PC-9 (cell line): Measurements from ENCODE around the gene RET. TPM values are rescaled to one million over a fixed set of nuclear protein-coding genes. Genes with fewer than 3 reads are reported as not detected.

Experiments used
- BruUV-seq: library from RNA; stranded (reverse); fragments of 400-500 nt; replicated peaks from 2 replicates; lab custom pipeline; 2021; lab: Mats Ljungman, UMichigan
- CTCF ChIA-PET: fragments of 300-600 bp; sonication (Branson Sonifier 250); formaldehyde crosslinking; loops from one replicate; lab custom pipeline; 2022; ENCODE audit warnings: antibody characterized with exemption; lab: Charles Lee
- POLR2A ChIA-PET: fragments of 300-600 bp; sonication (Branson Sonifier 250); formaldehyde crosslinking; loops from one replicate; lab custom pipeline; 2022; ENCODE audit warnings: antibody characterized with exemption; ENCODE audit not compliant: unreplicated experiment; lab: Charles Lee
- DNase-seq, 2 experiments: peaks; one replicate each; pipeline versions ENCODE4 v3.0.0 to v3.0.0-alpha.2; 2015 to 2022; ENCODE audit warnings: mixed read lengths in 1 of 2
- H2AFZ ChIP-seq: fragments of 200-600 bp; sonication (generic); 2 replicates; pipeline ENCODE4 v1.8.1; 2017; ENCODE audit warnings: antibody characterized with exemption
- H3F3A ChIP-seq: fragments of 200-600 bp; sonication (generic); 2 replicates; pipeline ENCODE4 v1.8.1; 2017; ENCODE audit warnings: antibody characterized with exemption, mild to moderate bottlenecking, low read depth; ENCODE audit not compliant: insufficient read depth
- H3K27ac ChIP-seq: fragments of 200-600 bp; sonication (generic); 2 replicates; pipeline ENCODE4 v1.6.1; 2016; ENCODE audit warnings: mixed run types
- H3K27me3 ChIP-seq: fragments of 200-600 bp; sonication (generic); 2 replicates; pipeline ENCODE4 v1.6.1; 2016; ENCODE audit warnings: low read depth, mixed run types; ENCODE audit not compliant: insufficient read depth
- H3K36me3 ChIP-seq: fragments of 200-600 bp; sonication (generic); 2 replicates; pipeline ENCODE4 v1.6.1; 2016; ENCODE audit warnings: low read depth, mixed run types
- H3K4me1 ChIP-seq: fragments of 200-600 bp; sonication (generic); replicated peaks from 2 replicates; pipeline ENCODE4 v1.6.1; 2016; ENCODE audit warnings: mixed run types; ENCODE audit not compliant: insufficient read depth
- H3K4me2 ChIP-seq: fragments of 200-600 bp; sonication (generic); 2 replicates; pipeline ENCODE4 v1.6.1; 2017; ENCODE audit warnings: mixed run types
- H3K4me3 ChIP-seq: fragments of 200-600 bp; sonication (generic); 2 replicates; pipeline ENCODE4 v1.6.1; 2016; ENCODE audit warnings: mixed run types
- H3K79me2 ChIP-seq: fragments of 200-600 bp; sonication (generic); 2 replicates; pipeline ENCODE4 v1.6.1; 2017; ENCODE audit warnings: low read depth, mixed run types
- H3K9me2 ChIP-seq: fragments of 200-600 bp; sonication (generic); 2 replicates; pipeline ENCODE4 v1.8.1; 2017; ENCODE audit warnings: mild to moderate bottlenecking; ENCODE audit not compliant: insufficient read depth
- H3K9me3 ChIP-seq: fragments of 200-600 bp; sonication (generic); 2 replicates; pipeline ENCODE4 v1.8.1; 2016; ENCODE audit warnings: low read depth; ENCODE audit not compliant: insufficient read depth
- H4K20me1 ChIP-seq: fragments of 200-600 bp; sonication (generic); 2 replicates; pipeline ENCODE4 v1.8.1; 2017; ENCODE audit not compliant: insufficient read depth
- EZH2 ChIP-seq: fragments of 200-600 bp; sonication (generic); IDR thresholded peaks from 2 replicates; pipeline ENCODE4 v1.8.0; 2017; ENCODE audit warnings: antibody characterized with exemption, low read depth
- intact Hi-C: fragments of 100-400 bp; cut with micrococcal nuclease; formaldehyde crosslinking; loops from one replicate; pipeline ENCODE4 v1.10.0; 2022; ENCODE audit not compliant: unreplicated experiment
- total RNA-seq: library from RNA; stranded (reverse); gene quantifications from 2 replicates; pipeline ENCODE4 v1.2.3, GENCODE V29; 2021
- TF ChIP-seq, protein P1 (sequence below): fragments of 200-600 bp; sonication (generic); conservative IDR thresholded peaks from 2 replicates; pipeline ENCODE4 v1.6.1; 2017; ENCODE audit warnings: mixed run types, antibody characterized with exemption, mild to moderate bottlenecking, moderate library complexity

The RET gene
- total RNA-seq, 1 experiment from 2014 or later: not detected

DNA sequence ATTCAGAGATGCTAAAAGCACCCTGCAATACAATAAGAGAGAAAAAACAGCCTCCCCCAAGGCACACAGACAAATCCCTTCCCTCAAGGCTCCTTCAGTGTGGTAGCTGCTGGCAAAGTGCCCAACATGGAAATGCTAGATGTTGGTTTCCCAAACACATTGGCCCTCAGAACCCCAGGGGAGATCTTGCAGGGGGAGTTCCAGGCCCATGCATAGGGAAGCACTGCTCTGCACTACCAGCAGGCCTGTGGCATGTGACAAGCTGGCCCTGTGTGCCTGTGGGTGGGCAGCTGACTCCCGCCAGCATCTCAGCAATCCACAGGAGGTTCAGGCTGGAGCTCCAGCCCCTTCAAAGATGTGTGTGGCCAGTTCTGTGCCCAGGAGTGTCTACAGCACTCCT is 44.6 kb downstream of the RET start:
- H3K4me2 ChIP-seq: no peak overlapping the region
- no peaks in the 10 kb centered on the region for H3F3A ChIP-seq
- no peak overlapping the region for H3K4me3 ChIP-seq
- CTCF ChIA-PET: interaction anchor here (0.6 kb wide), 1 partner anchor 148 kb away, joined by 3 read pairs; no protein-coding TSS in a partner anchor
- H3K9me2 ChIP-seq: no peaks in the 10 kb centered on the region
- no peaks in the 10 kb centered on the region for H3K79me2 ChIP-seq
- POLR2A ChIA-PET: no interaction called here
- H4K20me1 ChIP-seq: no peaks in the 10 kb centered on the region
- no peak overlapping the region for H2AFZ ChIP-seq
- H3K4me1 ChIP-seq: no peaks in the 10 kb centered on the region
- H3K27ac ChIP-seq: no peak overlapping the region
- peaks cover 23% of the 10 kb centered on the region for H3K27me3 ChIP-seq
- DNase-seq: no peak
- TF ChIP-seq, protein P1, sequence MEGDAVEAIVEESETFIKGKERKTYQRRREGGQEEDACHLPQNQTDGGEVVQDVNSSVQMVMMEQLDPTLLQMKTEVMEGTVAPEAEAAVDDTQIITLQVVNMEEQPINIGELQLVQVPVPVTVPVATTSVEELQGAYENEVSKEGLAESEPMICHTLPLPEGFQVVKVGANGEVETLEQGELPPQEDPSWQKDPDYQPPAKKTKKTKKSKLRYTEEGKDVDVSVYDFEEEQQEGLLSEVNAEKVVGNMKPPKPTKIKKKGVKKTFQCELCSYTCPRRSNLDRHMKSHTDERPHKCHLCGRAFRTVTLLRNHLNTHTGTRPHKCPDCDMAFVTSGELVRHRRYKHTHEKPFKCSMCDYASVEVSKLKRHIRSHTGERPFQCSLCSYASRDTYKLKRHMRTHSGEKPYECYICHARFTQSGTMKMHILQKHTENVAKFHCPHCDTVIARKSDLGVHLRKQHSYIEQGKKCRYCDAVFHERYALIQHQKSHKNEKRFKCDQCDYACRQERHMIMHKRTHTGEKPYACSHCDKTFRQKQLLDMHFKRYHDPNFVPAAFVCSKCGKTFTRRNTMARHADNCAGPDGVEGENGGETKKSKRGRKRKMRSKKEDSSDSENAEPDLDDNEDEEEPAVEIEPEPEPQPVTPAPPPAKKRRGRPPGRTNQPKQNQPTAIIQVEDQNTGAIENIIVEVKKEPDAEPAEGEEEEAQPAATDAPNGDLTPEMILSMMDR: no peak
- no peak for TF ChIP-seq EZH2
- intact Hi-C loops: no loop called here
- BruUV-seq: no TSS peak
- no peaks in the 10 kb centered on the region for H3K9me3 ChIP-seq
- H3K36me3 ChIP-seq: no peaks in the 10 kb centered on the region

DNA sequence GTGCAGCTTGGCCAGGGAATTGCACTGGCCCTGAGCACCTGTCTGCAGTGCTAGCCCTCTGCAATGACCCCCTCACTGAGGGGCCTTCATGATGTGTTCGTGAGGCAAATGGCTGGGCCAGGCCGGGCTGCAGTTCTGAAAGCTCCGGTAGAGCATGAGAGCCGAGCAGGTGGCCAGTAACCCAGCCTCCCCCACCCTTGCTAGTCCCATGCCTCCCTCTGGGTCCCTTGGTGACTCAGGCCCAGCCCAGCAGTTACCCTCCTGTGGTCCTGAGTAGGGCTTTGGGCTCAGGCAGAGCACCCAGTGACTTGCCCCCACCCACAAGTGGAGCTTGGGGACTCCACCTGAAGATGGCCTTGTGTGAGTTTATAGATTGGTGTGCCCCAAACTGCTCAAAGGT is 45.2 kb downstream of the RET start:
- no peak for DNase-seq
- Histone ChIP-seq H3K27me3 (peaks cover 18% of the 10 kb centered on the region; the same call in 1 of the 2 replicates), H3K36me3 (no peaks in the 10 kb centered on the region), H3K9me2 (no peaks in the 10 kb centered on the region), H3F3A (no peaks in the 10 kb centered on the region), H2AFZ (no peak overlapping the region), H3K79me2 (no peaks in the 10 kb centered on the region), H3K4me1 (no peaks in the 10 kb centered on the region), H3K4me2 (no peak overlapping the region), H3K27ac (no peak overlapping the region), H4K20me1 (no peaks in the 10 kb centered on the region), H3K4me3 (no peak overlapping the region), H3K9me3 (no peaks in the 10 kb centered on the region)
- TF ChIP-seq, protein P1: no peak
- no peak for TF ChIP-seq EZH2
- no TSS peak for BruUV-seq
- CTCF ChIA-PET: no interaction called here
- POLR2A ChIA-PET: no interaction called here
- intact Hi-C loops: no loop called here

DNA sequence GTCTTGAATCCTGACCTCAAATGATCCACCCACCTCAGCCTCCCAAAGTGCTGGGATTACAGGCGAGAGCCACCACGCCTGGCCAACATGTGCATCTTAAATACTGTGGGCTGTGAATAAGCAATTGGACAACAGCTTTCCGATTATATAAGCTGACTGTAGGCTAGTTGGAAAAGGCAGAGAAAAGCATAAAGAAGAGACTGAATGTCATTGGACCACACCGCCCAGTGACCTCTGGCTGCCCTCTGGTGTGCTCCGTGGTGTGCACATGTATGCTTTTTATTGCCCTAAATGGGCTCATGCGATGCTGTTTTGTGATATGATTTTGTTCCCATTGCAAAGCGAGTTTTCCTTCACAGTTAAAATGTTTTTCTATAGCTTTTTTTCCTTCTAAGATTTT is 46.0 kb downstream of the RET start:
- BruUV-seq: no TSS peak
- Histone ChIP-seq H3K4me2 (no peak overlapping the region), H3K4me3 (no peak overlapping the region), H3K79me2 (no peaks in the 10 kb centered on the region), H3K27ac (no peak overlapping the region), H3K9me3 (no peaks in the 10 kb centered on the region), H4K20me1 (no peaks in the 10 kb centered on the region), H2AFZ (no peak overlapping the region), H3K27me3 (peaks cover 11% of the 10 kb centered on the region; the same call in 1 of the 2 replicates), H3F3A (no peaks in the 10 kb centered on the region), H3K9me2 (no peaks in the 10 kb centered on the region), H3K4me1 (no peaks in the 10 kb centered on the region), H3K36me3 (no peaks in the 10 kb centered on the region)
- intact Hi-C loops: no loop called here
- CTCF ChIA-PET: no interaction called here
- no peak for TF ChIP-seq EZH2
- TF ChIP-seq, protein P1: no peak
- POLR2A ChIA-PET: no interaction called here
- DNase-seq: no peak
